HG02870 (cell line): ENCODE measurements around the gene ARL6.

Experiments used
- ATAC-seq: cut with Tn5 transposase; IDR thresholded peaks from one replicate; pipeline ENCODE4 v1.9.1; 2021; ENCODE audit warnings: mild to moderate bottlenecking, moderate library complexity; ENCODE audit not compliant: unreplicated experiment

Gene ARL6

GRCh38 chr3:97764407-97765238 is at the start of gene ARL6:
Gene ARL6 (plus strand): TSS chr3:97764758. CDS start chr3:97768108, 3,350 bp downstream.
- ATAC-seq = peak; percentile 96

GRCh38 chr3:97719156-97719821 is 45.3 kb upstream of the ARL6 start:
- peak; percentile 89 for ATAC-seq

- no peak for ATAC-seq
Observed at GRCh38 chr3:97720417-97720816, 44.1 kb upstream of the ARL6 start.

GRCh38 chr3:97721446-97721845 is 43.1 kb upstream of the ARL6 start:
- ATAC-seq = no peak

- no peak for ATAC-seq
Observed at GRCh38 chr3:97736928-97737327, 27.6 kb upstream of the ARL6 start.

GRCh38 chr3:97738761-97739160 is 25.8 kb upstream of the ARL6 start:
- no peak for ATAC-seq

- ATAC-seq = no peak
Observed at GRCh38 chr3:97742036-97742435, 22.5 kb upstream of the ARL6 start.

GRCh38 chr3:97744289-97744688 is 20.3 kb upstream of the ARL6 start:
- ATAC-seq = no peak

- peak; percentile 35 for ATAC-seq
Observed at GRCh38 chr3:97763586-97764406, 762 bp upstream of the ARL6 start.

GRCh38 chr3:97765336-97765735 is 778 bp downstream of the ARL6 start:
- no peak for ATAC-seq

- ATAC-seq = no peak
Observed at GRCh38 chr3:97772926-97773325, 8.4 kb downstream of the ARL6 start.

- ATAC-seq = no peak
Observed at GRCh38 chr3:97778152-97778551, 13.6 kb downstream of the ARL6 start.

- ATAC-seq = peak; percentile 61
Observed at GRCh38 chr3:97793420-97794019, 29.0 kb downstream of the ARL6 start.

GRCh38 chr3:97795951-97796350 is 31.4 kb downstream of the ARL6 start:
- ATAC-seq = no peak

GRCh38 chr3:97804471-97804870 is 39.9 kb downstream of the ARL6 start:
- ATAC-seq = no peak

GRCh38 chr3:97810779-97811390 is 46.3 kb downstream of the ARL6 start:
- ATAC-seq = no peak

- peak; percentile 62 for ATAC-seq
Observed at GRCh38 chr3:97815149-97815917, 50.8 kb downstream of the ARL6 start.

GRCh38 chr3:97816811-97817210 is 52.3 kb downstream of the ARL6 start:
- ATAC-seq = no peak

GRCh38 chr3:97817965-97818364 is 53.4 kb downstream of the ARL6 start:
- ATAC-seq = no peak

GRCh38 chr3:97820780-97821179 is 56.2 kb downstream of the ARL6 start:
- no peak for ATAC-seq
